SH-SY5Y (cell line): Measurements from ENCODE around the gene SPDYE1.

Source experiments
- GATA2 ChIP-seq: IDR thresholded peaks from 2 replicates; pipeline ENCODE4 v1.6.1; 2011; ENCODE audit warnings: mild to moderate bottlenecking, low read depth, low read length
- GATA3 ChIP-seq: IDR thresholded peaks from 2 replicates; pipeline ENCODE4 v1.6.1; 2011; ENCODE audit warnings: low read depth, mild to moderate bottlenecking, low read length, moderate library complexity

GRCh38 chr7:43956027-43956426 is 41.7 kb upstream of the SPDYE1 start:
- TF ChIP-seq GATA3 (no peak), GATA2 (no peak)
